WTC11 (cell line): ENCODE measurements around the gene SMAD2. TPM values are rescaled to one million over a fixed set of nuclear protein-coding genes. Genes with fewer than 3 reads are reported as not detected.

Experiments
- ATAC-seq: fragments of 200-7000 bp; cut with Tn5 transposase; 2 replicates; pipeline ENCODE4 v1.10.0; 2021; ENCODE audit warnings: mild to moderate bottlenecking, moderate library complexity
- CTCF ChIA-PET: fragments of 300-600 bp; sonication (Branson Sonifier 250); formaldehyde crosslinking; loops from one replicate; lab custom pipeline; 2021; ENCODE audit warnings: antibody characterized with exemption; lab: Charles Lee
- POLR2A ChIA-PET: fragments of 350-600 bp; sonication (Branson Sonifier 250); formaldehyde crosslinking; loops from one replicate; lab custom pipeline; 2021; ENCODE audit warnings: antibody characterized with exemption; lab: Charles Lee
- DNase-seq: peaks from one replicate; pipeline ENCODE4 v3.0.0; 2021; ENCODE audit warnings: low spot score
- H3K27ac Mint-ChIP-seq: 2 replicates; pipeline ENCODE4 v1.8.0; 2021; ENCODE audit warnings: mixed read lengths
- H3K27me3 Mint-ChIP-seq: 2 replicates; pipeline ENCODE4 v1.8.0; 2021; ENCODE audit warnings: low read depth, mild to moderate bottlenecking, moderate library complexity, mixed read lengths
- H3K36me3 Mint-ChIP-seq: 2 replicates; pipeline ENCODE4 v1.8.0; 2021; ENCODE audit warnings: mixed read lengths
- H3K4me1 Mint-ChIP-seq: 2 replicates; pipeline ENCODE4 v1.8.0; 2022; ENCODE audit warnings: mixed read lengths
- H3K4me3 Mint-ChIP-seq: 2 replicates; pipeline ENCODE4 v1.8.0; 2021; ENCODE audit warnings: mild to moderate bottlenecking, moderate library complexity, mixed read lengths
- H3K9me3 Mint-ChIP-seq: 2 replicates; pipeline ENCODE4 v1.8.0; 2021; ENCODE audit warnings: mixed read lengths
- EMX1 ChIP-seq: fragments of 250-450 bp; sonication (Bioruptor Pico); IDR thresholded peaks from 2 replicates; pipeline ENCODE4 v1.8.0; 2021; ENCODE audit warnings: mild to moderate bottlenecking
- FOXK1 ChIP-seq: sonication (generic); formaldehyde crosslinking; IDR thresholded peaks from 2 replicates; pipeline ENCODE4 v1.8.0; 2022; ENCODE audit warnings: mild to moderate bottlenecking, moderate library complexity, missing genetic modification reagents
- GABPB1 ChIP-seq: sonication (generic); formaldehyde crosslinking; IDR thresholded peaks from 2 replicates; pipeline ENCODE4 v1.8.1; 2023; ENCODE audit warnings: mild to moderate bottlenecking, missing genetic modification reagents
- GRHL2 ChIP-seq: fragments of 250-450 bp; sonication (Bioruptor Pico); IDR thresholded peaks from 2 replicates; pipeline ENCODE4 v1.8.0; 2022; ENCODE audit warnings: mild to moderate bottlenecking, moderate library complexity; ENCODE audit not compliant: insufficient replicate concordance, severe bottlenecking
- GTF2I ChIP-seq: fragments of 250-450 bp; sonication (Bioruptor Pico); conservative IDR thresholded peaks from 2 replicates; pipeline ENCODE4 v1.4.0; 2021; ENCODE audit warnings: mild to moderate bottlenecking
- JUN ChIP-seq: sonication (generic); formaldehyde crosslinking; IDR thresholded peaks from 2 replicates; pipeline ENCODE4 v1.8.0; 2023; ENCODE audit warnings: mild to moderate bottlenecking, missing genetic modification reagents
- KAT7 ChIP-seq: sonication (generic); formaldehyde crosslinking; IDR thresholded peaks from 2 replicates; pipeline ENCODE4 v1.8.1; 2023; ENCODE audit warnings: missing genetic modification reagents, mild to moderate bottlenecking, borderline replicate concordance
- MXD4 ChIP-seq: fragments of 250-450 bp; sonication (Bioruptor Pico); IDR thresholded peaks from 2 replicates; pipeline ENCODE4 v1.8.0; 2021; ENCODE audit warnings: mild to moderate bottlenecking, moderate library complexity, borderline replicate concordance
- NFATC4 ChIP-seq: fragments of 250-450 bp; sonication (Bioruptor Pico); IDR thresholded peaks from 2 replicates; pipeline ENCODE4 v1.9.0; 2021; ENCODE audit warnings: mild to moderate bottlenecking
- PRRX2 ChIP-seq: fragments of 250-450 bp; sonication (Bioruptor Pico); IDR thresholded peaks from 2 replicates; pipeline ENCODE4 v1.8.0; 2021; ENCODE audit warnings: mild to moderate bottlenecking
- ZNF121 ChIP-seq: sonication (generic); formaldehyde crosslinking; IDR thresholded peaks from 2 replicates; pipeline ENCODE4 v1.8.0; 2023; ENCODE audit warnings: missing genetic modification reagents
- ZNF219 ChIP-seq: sonication (generic); formaldehyde crosslinking; IDR thresholded peaks from 2 replicates; pipeline ENCODE4 v1.8.0; 2023; ENCODE audit warnings: missing genetic modification reagents, mild to moderate bottlenecking, borderline replicate concordance
- ZNF317 ChIP-seq: sonication (generic); formaldehyde crosslinking; IDR thresholded peaks from 2 replicates; pipeline ENCODE4 v1.8.1; 2023; ENCODE audit warnings: low read depth, mild to moderate bottlenecking, moderate library complexity, missing genetic modification reagents, borderline replicate concordance
- total RNA-seq: library from RNA; stranded (reverse); gene quantifications from 3 replicates; pipeline ENCODE4 v1.2.3, GENCODE V29; 2021
- TF ChIP-seq, protein P1 (sequence below): sonication (generic); formaldehyde crosslinking; IDR thresholded peaks from 2 replicates; pipeline ENCODE4 v1.8.0; 2023; ENCODE audit warnings: missing genetic modification reagents, mild to moderate bottlenecking, borderline replicate concordance
- TF ChIP-seq, protein P2 (sequence below): sonication (generic); formaldehyde crosslinking; IDR thresholded peaks from 2 replicates; pipeline ENCODE4 v1.8.1; 2023; ENCODE audit warnings: mild to moderate bottlenecking, missing genetic modification reagents, moderate library complexity
- TF ChIP-seq, protein P3 (sequence below): sonication (generic); formaldehyde crosslinking; IDR thresholded peaks from 2 replicates; pipeline ENCODE4 v1.8.1; 2022; ENCODE audit warnings: low read depth, missing genetic modification reagents, borderline replicate concordance
- TF ChIP-seq, protein P4 (sequence below): fragments of 250-450 bp; sonication (Bioruptor Pico); conservative IDR thresholded peaks from 2 replicates; pipeline ENCODE4 v1.9.0; 2021; ENCODE audit warnings: mild to moderate bottlenecking
- TF ChIP-seq, protein P5 (sequence below): sonication (generic); formaldehyde crosslinking; IDR thresholded peaks from 2 replicates; pipeline ENCODE4 v1.8.0; 2022; ENCODE audit warnings: mild to moderate bottlenecking, missing genetic modification reagents
- TF ChIP-seq, protein P6 (sequence below): sonication (generic); formaldehyde crosslinking; IDR thresholded peaks from 2 replicates; pipeline ENCODE4 v1.8.0; 2023; ENCODE audit warnings: missing genetic modification reagents
- TF ChIP-seq, protein P7 (sequence below): sonication (generic); formaldehyde crosslinking; IDR thresholded peaks from 2 replicates; pipeline ENCODE4 v1.8.0; 2022; ENCODE audit warnings: mild to moderate bottlenecking, missing genetic modification reagents
- TF ChIP-seq, protein P8 (sequence below): sonication (generic); formaldehyde crosslinking; IDR thresholded peaks from 2 replicates; pipeline ENCODE4 v1.8.1; 2022; ENCODE audit warnings: mild to moderate bottlenecking, moderate library complexity, missing genetic modification reagents
- TF ChIP-seq, protein P9 (sequence below): sonication (generic); formaldehyde crosslinking; IDR thresholded peaks from 2 replicates; pipeline ENCODE4 v1.8.1; 2022; ENCODE audit warnings: missing genetic modification reagents, borderline replicate concordance

Gene SMAD2
- total RNA-seq, 1 experiment from 2014 or later = 104 TPM

DNA sequence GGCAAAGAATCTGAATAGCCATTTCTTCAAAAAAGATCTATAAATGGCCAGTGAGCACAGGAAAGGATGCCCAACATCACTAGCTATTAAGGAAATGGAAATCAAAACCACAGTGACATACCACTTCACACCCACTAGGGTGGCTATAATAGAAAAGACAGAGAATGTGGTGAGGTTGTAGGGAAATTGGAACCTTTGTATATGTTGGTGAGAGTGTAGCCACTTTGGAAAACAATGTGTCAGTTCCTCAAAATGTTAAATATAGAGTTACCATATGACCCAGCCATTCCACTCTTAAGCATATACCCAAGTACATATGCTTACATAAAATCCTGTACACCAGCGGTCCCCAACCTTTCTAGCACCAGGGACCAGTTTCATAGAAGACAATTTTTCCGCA is 152.8 kb downstream of the SMAD2 start:
- TF ChIP-seq PRRX2 (CRISPR knock-in tag) (no peak), KAT7 (CRISPR knock-in tag) (no peak), EMX1 (CRISPR knock-in tag) (no peak)
- Mint-ChIP-seq H3K36me3 (no peaks in the 10 kb centered on the region), H3K27ac (no peak overlapping the region), H3K9me3 (no peaks in the 10 kb centered on the region), H3K4me3 (no peak overlapping the region), H3K27me3 (no peaks in the 10 kb centered on the region), H3K4me1 (0 out of 2 replicates have a peak, but pooled peaks cover 6% of the 10 kb centered on the region)
- ChIA-PET CTCF (interaction anchor here (0.7 kb wide), 1 partner anchor 220 kb away, joined by 3 read pairs; no protein-coding TSS in a partner anchor), POLR2A (no interaction called here)
- ATAC-seq (no peak), DNase-seq (no peak)

DNA sequence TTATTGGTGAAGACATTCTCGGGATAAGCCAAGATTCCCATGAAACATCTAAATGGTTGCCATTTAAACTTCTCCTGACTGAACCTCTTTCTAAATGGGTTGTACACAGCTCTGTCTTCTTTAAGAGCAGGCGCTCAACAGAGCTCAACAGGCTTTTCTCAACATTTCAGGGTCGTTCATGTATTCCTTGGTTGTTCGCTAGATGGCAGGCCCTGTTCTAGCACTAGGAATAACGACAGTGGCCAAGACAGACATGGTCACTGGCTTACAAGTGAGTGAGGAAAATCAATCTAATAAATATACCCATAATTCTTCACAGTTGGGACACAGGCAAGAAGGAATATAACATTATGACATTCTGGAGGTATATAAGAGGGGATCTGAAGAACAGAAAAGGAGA is 154.5 kb downstream of the SMAD2 start:
- POLR2A ChIA-PET = no interaction called here
- ATAC-seq = no peak; the same call in 1 of the 2 replicates
- Mint-ChIP-seq H3K4me3 (no peak overlapping the region), H3K36me3 (no peaks in the 10 kb centered on the region)
- no peak for DNase-seq
- no peak for TF ChIP-seq GRHL2 (CRISPR knock-in tag)
- TF ChIP-seq, protein P1, sequence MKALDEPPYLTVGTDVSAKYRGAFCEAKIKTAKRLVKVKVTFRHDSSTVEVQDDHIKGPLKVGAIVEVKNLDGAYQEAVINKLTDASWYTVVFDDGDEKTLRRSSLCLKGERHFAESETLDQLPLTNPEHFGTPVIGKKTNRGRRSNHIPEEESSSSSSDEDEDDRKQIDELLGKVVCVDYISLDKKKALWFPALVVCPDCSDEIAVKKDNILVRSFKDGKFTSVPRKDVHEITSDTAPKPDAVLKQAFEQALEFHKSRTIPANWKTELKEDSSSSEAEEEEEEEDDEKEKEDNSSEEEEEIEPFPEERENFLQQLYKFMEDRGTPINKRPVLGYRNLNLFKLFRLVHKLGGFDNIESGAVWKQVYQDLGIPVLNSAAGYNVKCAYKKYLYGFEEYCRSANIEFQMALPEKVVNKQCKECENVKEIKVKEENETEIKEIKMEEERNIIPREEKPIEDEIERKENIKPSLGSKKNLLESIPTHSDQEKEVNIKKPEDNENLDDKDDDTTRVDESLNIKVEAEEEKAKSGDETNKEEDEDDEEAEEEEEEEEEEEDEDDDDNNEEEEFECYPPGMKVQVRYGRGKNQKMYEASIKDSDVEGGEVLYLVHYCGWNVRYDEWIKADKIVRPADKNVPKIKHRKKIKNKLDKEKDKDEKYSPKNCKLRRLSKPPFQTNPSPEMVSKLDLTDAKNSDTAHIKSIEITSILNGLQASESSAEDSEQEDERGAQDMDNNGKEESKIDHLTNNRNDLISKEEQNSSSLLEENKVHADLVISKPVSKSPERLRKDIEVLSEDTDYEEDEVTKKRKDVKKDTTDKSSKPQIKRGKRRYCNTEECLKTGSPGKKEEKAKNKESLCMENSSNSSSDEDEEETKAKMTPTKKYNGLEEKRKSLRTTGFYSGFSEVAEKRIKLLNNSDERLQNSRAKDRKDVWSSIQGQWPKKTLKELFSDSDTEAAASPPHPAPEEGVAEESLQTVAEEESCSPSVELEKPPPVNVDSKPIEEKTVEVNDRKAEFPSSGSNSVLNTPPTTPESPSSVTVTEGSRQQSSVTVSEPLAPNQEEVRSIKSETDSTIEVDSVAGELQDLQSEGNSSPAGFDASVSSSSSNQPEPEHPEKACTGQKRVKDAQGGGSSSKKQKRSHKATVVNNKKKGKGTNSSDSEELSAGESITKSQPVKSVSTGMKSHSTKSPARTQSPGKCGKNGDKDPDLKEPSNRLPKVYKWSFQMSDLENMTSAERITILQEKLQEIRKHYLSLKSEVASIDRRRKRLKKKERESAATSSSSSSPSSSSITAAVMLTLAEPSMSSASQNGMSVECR (CRISPR knock-in tag) = no peak
- TF ChIP-seq, protein P2, sequence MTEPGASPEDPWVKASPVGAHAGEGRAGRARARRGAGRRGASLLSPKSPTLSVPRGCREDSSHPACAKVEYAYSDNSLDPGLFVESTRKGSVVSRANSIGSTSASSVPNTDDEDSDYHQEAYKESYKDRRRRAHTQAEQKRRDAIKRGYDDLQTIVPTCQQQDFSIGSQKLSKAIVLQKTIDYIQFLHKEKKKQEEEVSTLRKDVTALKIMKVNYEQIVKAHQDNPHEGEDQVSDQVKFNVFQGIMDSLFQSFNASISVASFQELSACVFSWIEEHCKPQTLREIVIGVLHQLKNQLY (CRISPR knock-in tag) = no peak
- no peak for TF ChIP-seq ZNF317 (CRISPR knock-in tag)
- TF ChIP-seq, protein P3, sequence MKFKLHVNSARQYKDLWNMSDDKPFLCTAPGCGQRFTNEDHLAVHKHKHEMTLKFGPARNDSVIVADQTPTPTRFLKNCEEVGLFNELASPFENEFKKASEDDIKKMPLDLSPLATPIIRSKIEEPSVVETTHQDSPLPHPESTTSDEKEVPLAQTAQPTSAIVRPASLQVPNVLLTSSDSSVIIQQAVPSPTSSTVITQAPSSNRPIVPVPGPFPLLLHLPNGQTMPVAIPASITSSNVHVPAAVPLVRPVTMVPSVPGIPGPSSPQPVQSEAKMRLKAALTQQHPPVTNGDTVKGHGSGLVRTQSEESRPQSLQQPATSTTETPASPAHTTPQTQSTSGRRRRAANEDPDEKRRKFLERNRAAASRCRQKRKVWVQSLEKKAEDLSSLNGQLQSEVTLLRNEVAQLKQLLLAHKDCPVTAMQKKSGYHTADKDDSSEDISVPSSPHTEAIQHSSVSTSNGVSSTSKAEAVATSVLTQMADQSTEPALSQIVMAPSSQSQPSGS (CRISPR knock-in tag) = no peak
- no peak for TF ChIP-seq GABPB1 (CRISPR knock-in tag)
- TF ChIP-seq, protein P4, sequence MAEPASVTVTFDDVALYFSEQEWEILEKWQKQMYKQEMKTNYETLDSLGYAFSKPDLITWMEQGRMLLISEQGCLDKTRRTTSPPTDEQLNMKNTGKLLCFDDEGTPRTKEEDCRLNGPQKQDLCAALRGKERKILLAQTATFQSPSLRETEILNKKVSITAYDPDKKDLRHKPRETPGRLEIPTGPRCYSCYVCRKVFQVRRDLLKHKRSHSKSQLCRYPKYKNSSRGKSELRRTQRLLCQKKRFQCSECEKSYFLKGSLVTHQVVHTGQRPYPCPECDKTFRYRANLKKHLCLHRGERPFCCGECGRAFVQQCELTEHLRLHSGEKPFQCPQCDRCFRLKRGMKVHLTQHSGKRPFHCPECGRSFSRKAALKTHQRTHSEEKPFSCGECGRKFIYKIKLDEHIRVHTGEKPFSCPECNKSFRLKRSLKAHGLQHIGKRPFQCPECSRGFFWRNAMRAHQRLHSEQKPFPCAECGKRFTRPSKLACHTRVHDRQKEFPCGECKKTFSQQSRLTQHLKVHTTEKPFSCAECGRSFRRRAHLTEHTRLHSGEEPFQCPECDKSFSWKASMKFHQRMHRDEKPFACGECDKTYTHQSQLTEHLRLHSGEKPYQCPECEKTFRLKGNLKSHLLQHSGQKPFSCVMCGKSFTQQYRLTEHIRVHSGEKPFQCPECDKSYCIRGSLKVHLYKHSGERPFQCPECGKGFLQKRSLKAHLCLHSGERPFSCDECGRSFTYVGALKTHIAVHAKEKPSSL (CRISPR knock-in tag) = no peak
- no peak for TF ChIP-seq JUN (CRISPR knock-in tag)
- TF ChIP-seq, protein P5, sequence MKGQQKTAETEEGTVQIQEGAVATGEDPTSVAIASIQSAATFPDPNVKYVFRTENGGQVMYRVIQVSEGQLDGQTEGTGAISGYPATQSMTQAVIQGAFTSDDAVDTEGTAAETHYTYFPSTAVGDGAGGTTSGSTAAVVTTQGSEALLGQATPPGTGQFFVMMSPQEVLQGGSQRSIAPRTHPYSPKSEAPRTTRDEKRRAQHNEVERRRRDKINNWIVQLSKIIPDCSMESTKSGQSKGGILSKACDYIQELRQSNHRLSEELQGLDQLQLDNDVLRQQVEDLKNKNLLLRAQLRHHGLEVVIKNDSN (CRISPR knock-in tag) = no peak
- no peak for TF ChIP-seq NFATC4 (CRISPR knock-in tag)
- no peak for TF ChIP-seq ZNF121
- TF ChIP-seq, protein P6, sequence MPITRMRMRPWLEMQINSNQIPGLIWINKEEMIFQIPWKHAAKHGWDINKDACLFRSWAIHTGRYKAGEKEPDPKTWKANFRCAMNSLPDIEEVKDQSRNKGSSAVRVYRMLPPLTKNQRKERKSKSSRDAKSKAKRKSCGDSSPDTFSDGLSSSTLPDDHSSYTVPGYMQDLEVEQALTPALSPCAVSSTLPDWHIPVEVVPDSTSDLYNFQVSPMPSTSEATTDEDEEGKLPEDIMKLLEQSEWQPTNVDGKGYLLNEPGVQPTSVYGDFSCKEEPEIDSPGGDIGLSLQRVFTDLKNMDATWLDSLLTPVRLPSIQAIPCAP (CRISPR knock-in tag) = no peak
- no peak for TF ChIP-seq FOXK1 (CRISPR knock-in tag)
- TF ChIP-seq, protein P7, sequence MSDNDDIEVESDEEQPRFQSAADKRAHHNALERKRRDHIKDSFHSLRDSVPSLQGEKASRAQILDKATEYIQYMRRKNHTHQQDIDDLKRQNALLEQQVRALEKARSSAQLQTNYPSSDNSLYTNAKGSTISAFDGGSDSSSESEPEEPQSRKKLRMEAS (CRISPR knock-in tag) = no peak
- TF ChIP-seq, protein P8, sequence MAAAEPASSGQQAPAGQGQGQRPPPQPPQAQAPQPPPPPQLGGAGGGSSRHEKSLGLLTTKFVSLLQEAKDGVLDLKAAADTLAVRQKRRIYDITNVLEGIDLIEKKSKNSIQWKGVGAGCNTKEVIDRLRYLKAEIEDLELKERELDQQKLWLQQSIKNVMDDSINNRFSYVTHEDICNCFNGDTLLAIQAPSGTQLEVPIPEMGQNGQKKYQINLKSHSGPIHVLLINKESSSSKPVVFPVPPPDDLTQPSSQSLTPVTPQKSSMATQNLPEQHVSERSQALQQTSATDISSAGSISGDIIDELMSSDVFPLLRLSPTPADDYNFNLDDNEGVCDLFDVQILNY (CRISPR knock-in tag) = no peak
- no peak for TF ChIP-seq ZNF219 (CRISPR knock-in tag)
- no peak for TF ChIP-seq GTF2I (CRISPR knock-in tag)
- TF ChIP-seq MXD4 (CRISPR knock-in tag) = no peak
- TF ChIP-seq, protein P9, sequence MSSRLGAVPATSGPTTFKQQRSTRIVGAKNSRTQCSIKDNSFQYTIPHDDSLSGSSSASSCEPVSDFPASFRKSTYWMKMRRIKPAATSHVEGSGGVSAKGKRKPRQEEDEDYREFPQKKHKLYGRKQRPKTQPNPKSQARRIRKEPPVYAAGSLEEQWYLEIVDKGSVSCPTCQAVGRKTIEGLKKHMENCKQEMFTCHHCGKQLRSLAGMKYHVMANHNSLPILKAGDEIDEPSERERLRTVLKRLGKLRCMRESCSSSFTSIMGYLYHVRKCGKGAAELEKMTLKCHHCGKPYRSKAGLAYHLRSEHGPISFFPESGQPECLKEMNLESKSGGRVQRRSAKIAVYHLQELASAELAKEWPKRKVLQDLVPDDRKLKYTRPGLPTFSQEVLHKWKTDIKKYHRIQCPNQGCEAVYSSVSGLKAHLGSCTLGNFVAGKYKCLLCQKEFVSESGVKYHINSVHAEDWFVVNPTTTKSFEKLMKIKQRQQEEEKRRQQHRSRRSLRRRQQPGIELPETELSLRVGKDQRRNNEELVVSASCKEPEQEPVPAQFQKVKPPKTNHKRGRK (CRISPR knock-in tag) = no peak
- TF ChIP-seq, all 79 proteins: peak for 0
- no peaks in the 10 kb centered on the region for H3K9me3 Mint-ChIP-seq
- 0 out of 2 replicates have a peak, but pooled peaks cover 3% of the 10 kb centered on the region for H3K4me1 Mint-ChIP-seq
- no peaks in the 10 kb centered on the region; the same call in 1 of the 2 replicates for H3K27me3 Mint-ChIP-seq
- H3K27ac Mint-ChIP-seq = no peak overlapping the region
- CTCF ChIA-PET = interaction anchor here (0.6 to 2.7 kb wide), 8 partner anchors 13 to 406 kb away, joined by 3 to 16 read pairs (median 3); no protein-coding TSS in a partner anchor
